IPS-15b (cell line): ENCODE results near the gene FAM240A.

Experiments used
- H3K27me3 ChIP-seq: one replicate; pipeline ENCODE4 v1.6.1; 2013; ENCODE audit warnings: low read length; ENCODE audit not compliant: control insufficient read depth, insufficient read depth
- H3K36me3 ChIP-seq: one replicate; pipeline ENCODE4 v1.6.1; 2013; ENCODE audit warnings: low read length; ENCODE audit not compliant: control insufficient read depth, insufficient read depth
- H3K4me1 ChIP-seq: one replicate; pipeline ENCODE4 v1.6.1; 2013; ENCODE audit warnings: mild to moderate bottlenecking, low read length; ENCODE audit not compliant: control insufficient read depth, insufficient read depth
- H3K4me3 ChIP-seq: one replicate; pipeline ENCODE4 v1.5.1; 2013; ENCODE audit warnings: low read depth, low read length
- H3K9ac ChIP-seq: one replicate; pipeline ENCODE4 v1.6.1; 2013; ENCODE audit warnings: low read depth, mild to moderate bottlenecking, low read length
- H3K9me3 ChIP-seq: one replicate; pipeline ENCODE4 v1.6.1; 2013; ENCODE audit warnings: mild to moderate bottlenecking, low read length; ENCODE audit not compliant: control insufficient read depth, insufficient read depth

Gene FAM240A

DNA sequence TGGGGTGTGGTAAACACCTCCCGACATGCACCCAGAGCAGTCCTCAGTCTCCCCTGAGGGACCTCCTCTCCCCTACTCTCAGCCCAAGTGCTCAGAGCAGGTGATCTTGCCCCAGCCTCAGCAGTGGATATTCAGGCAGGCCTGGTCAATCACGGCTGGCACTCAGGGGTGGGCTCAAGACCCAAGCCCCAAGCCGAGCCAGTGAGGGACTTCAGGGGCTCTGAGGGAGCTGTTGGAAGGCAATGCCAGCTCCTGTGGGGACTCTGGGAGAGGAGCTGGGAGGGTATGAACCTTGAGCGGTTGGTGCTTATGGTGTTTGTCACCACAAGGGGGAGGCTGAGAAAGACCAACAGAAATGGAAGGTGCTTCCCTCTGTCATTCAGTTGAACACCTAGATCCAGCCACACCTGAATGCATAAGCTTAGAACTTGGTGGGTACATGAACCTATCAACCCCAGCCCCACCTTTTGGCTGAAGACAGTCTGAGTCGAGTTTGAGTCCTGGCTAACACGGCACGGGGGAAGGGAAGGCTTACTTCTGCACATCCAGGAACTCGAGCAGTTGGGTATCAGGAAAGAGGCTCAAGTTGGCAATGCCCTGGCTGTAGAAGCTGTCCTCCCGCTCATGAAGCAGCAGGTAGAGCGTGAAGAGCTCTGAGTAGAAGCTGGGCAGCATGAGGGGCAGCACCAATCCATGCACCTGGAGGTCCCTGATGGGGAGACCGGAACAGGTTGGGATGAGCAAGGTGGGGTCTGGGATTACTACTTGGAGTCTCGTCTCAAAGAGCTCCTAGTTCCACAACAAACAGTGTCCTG, 61.9 kb downstream of the FAM240A start:
- H3K4me3 ChIP-seq: no peak overlapping the region
- H3K27me3 ChIP-seq: no peaks in the 10 kb centered on the region
- H3K9me3 ChIP-seq: no peaks in the 10 kb centered on the region
- H3K36me3 ChIP-seq: no peaks in the 10 kb centered on the region
- H3K9ac ChIP-seq: no peak overlapping the region
- H3K4me1 ChIP-seq: no peaks in the 10 kb centered on the region

DNA sequence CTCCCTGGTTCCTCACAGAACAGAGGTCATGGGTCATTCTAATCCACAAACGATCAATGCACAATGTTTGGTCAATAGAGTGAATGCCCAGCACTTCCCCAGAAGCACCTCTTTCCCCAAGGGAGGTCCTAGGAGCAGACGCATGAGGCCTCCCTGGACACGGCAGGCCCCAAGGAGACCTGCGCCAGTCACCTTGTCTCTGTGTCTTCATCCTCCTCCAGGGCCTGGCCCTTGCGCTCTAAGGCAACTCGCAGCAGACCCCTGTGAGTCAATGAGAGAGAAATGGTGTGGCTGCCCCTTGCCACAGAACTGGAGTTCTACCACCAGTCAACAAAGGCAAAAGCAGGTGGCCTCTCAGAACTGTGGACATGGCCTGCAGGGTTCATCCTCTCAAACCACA, 63.1 kb downstream of the FAM240A start:
- Histone ChIP-seq H3K9ac (no peak overlapping the region), H3K4me3 (no peak overlapping the region), H3K36me3 (no peaks in the 10 kb centered on the region), H3K27me3 (no peaks in the 10 kb centered on the region), H3K9me3 (no peaks in the 10 kb centered on the region), H3K4me1 (no peaks in the 10 kb centered on the region)
